Left lung (tissue), 10 donors: Measurements from ENCODE around the gene NDEL1. TPM values are rescaled to one million over a fixed set of nuclear protein-coding genes. Genes with fewer than 3 reads are reported as not detected.

Source experiments
- ATAC-seq: fragments of 200-7000 bp; cut with Tn5 transposase; one replicate; pipeline ENCODE4 v1.9.1; 2020; ENCODE audit warnings: moderate library complexity
- DNase-seq, 4 donors: peaks; one replicate each; pipeline ENCODE4 v3.0.0-alpha.2; 2013 to 2020
- H3K27ac ChIP-seq, 2 donors: fragments of 200-600 bp; sonication (generic) in 1 of 2; one replicate each; pipeline versions ENCODE4 v1.5.0 to v1.8.0; 2020 to 2021
- H3K27me3 ChIP-seq, 2 donors: fragments of 200-600 bp; sonication (generic) in 1 of 2; one replicate each; pipeline versions ENCODE4 v1.5.0 to v1.8.0; 2020 to 2021
- H3K36me3 ChIP-seq, 2 donors: fragments of 200-600 bp; sonication (generic) in 1 of 2; one replicate each; pipeline versions ENCODE4 v1.5.0 to v1.8.0; 2020 to 2021
- H3K4me1 ChIP-seq, 2 donors: fragments of 200-600 bp; one replicate each; pipeline ENCODE4 v1.8.0; 2021
- H3K4me3 ChIP-seq, 2 donors: fragments of 200-600 bp; sonication (generic) in 1 of 2; one replicate each; pipeline versions ENCODE4 v1.5.0 to v1.8.0; 2020 to 2021; ENCODE audit warnings: mild to moderate bottlenecking in 1 of 2
- H3K9me3 ChIP-seq, 2 donors: fragments of 200-600 bp; sonication (generic) in 1 of 2; one replicate each; pipeline versions ENCODE4 v1.5.0 to v1.8.0; 2020 to 2021
- intact Hi-C, 2 donors: fragments of 100-400 bp; cut with DNase I; formaldehyde crosslinking; loops; one replicate each; pipeline versions ENCODE4 v1.11.2 to v1.14.2; 2022
- polyA plus RNA-seq, 6 donors: library from polyadenylated mRNA; unstranded; fragments of 120-200 nt; gene quantifications; one replicate each; pipeline ENCODE4 v1.2.1, GENCODE V29; 2013; ENCODE audit not compliant: insufficient read length in 6 of 6
- total RNA-seq, 2 donors: library from RNA; stranded (reverse); fragmentation: NEBNext Ultra II Directional; extraction: Animal tissue kit (Norgen Biotek cat#: 25700); gene quantifications; one replicate each; pipeline ENCODE4 v1.2.1, GENCODE V29; 2021
- TF ChIP-seq, protein P1 (sequence below), 2 donors: fragments of 200-600 bp; sonication (generic) in 1 of 2; IDR thresholded peaks; one replicate each; pipeline versions ENCODE4 v1.5.0 to v1.8.0; 2021; ENCODE audit warnings: antibody characterized with exemption in 2 of 2
- donor health status: DM: no; HTN: yes; CAD: no.
- donor health status: DM: no; HTN: no; CAD: no.

NDEL1 gene
- total and polyA plus RNA-seq, 8 donors = 57.7 to 84.1 (median 71.0) TPM

DNA sequence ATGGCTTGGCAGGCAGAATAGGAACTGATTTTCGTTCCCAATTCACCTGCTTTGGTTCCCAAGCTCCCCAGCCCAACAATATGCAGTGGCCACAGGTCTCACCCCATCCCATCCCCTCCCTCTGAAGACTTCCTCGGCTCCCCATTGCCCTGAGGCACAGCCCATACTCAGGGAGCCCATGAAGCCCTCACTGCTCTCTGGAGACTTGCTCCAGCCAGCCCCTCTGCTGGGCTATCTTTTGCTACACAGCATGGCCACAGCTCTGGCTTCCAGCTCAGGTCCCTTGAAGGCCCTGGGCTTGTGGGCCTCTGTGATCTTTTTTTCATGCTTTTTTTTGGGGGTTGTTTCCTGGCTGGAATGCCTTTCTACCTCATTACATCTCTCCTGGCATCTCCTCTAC lies 29.5 kb upstream of the NDEL1 start:
- TF ChIP-seq, protein P1, sequence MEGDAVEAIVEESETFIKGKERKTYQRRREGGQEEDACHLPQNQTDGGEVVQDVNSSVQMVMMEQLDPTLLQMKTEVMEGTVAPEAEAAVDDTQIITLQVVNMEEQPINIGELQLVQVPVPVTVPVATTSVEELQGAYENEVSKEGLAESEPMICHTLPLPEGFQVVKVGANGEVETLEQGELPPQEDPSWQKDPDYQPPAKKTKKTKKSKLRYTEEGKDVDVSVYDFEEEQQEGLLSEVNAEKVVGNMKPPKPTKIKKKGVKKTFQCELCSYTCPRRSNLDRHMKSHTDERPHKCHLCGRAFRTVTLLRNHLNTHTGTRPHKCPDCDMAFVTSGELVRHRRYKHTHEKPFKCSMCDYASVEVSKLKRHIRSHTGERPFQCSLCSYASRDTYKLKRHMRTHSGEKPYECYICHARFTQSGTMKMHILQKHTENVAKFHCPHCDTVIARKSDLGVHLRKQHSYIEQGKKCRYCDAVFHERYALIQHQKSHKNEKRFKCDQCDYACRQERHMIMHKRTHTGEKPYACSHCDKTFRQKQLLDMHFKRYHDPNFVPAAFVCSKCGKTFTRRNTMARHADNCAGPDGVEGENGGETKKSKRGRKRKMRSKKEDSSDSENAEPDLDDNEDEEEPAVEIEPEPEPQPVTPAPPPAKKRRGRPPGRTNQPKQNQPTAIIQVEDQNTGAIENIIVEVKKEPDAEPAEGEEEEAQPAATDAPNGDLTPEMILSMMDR (IDR thresholded peaks at IDR 0.05) = no peak
- H3K9me3 ChIP-seq = no peaks in the 10 kb centered on the region
- no peak overlapping the region for H3K27ac ChIP-seq
- intact Hi-C loops = no loop called here
- no peak for DNase-seq
- H3K4me3 ChIP-seq = no peak overlapping the region
- H3K27me3 ChIP-seq = no peaks in the 10 kb centered on the region
- no peaks in the 10 kb centered on the region for H3K36me3 ChIP-seq
- ATAC-seq = no peak
- H3K4me1 ChIP-seq = peaks cover 0 to 12% of the 10 kb centered on the region in 2 donors

DNA sequence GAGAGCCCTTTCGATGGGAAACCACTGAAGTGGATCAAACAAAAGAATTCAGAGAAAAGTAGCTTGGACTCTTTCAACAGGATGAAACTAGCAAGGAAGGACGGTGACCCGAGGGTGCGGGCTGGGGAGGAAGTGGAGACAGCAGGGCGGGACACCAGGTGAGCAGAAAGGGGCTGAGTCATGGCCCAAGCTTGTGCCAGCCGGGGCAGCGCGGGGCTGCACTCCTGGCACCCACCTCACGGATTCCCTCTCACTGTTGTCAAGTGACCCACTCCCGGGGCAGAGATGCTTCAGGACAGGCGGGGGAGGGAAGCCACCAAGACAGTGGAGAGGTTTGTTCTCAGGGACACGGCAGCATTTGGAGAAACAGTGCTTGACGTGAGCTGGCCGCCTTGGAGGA lies 27.3 kb upstream of the NDEL1 start:
- Histone ChIP-seq H3K4me3 (no peak overlapping the region), H3K27ac (no peak overlapping the region), H3K27me3 (no peaks in the 10 kb centered on the region), H3K4me1 (peaks cover 0 to 26% of the 10 kb centered on the region in 2 donors), H3K36me3 (no peaks in the 10 kb centered on the region), H3K9me3 (no peaks in the 10 kb centered on the region)
- peak; percentile 64 for ATAC-seq
- TF ChIP-seq, protein P1 (IDR thresholded peaks at IDR 0.05) = no peak
- intact Hi-C loops = no loop called here
- peak in 1 of 4 donors; percentile 81 for DNase-seq

DNA sequence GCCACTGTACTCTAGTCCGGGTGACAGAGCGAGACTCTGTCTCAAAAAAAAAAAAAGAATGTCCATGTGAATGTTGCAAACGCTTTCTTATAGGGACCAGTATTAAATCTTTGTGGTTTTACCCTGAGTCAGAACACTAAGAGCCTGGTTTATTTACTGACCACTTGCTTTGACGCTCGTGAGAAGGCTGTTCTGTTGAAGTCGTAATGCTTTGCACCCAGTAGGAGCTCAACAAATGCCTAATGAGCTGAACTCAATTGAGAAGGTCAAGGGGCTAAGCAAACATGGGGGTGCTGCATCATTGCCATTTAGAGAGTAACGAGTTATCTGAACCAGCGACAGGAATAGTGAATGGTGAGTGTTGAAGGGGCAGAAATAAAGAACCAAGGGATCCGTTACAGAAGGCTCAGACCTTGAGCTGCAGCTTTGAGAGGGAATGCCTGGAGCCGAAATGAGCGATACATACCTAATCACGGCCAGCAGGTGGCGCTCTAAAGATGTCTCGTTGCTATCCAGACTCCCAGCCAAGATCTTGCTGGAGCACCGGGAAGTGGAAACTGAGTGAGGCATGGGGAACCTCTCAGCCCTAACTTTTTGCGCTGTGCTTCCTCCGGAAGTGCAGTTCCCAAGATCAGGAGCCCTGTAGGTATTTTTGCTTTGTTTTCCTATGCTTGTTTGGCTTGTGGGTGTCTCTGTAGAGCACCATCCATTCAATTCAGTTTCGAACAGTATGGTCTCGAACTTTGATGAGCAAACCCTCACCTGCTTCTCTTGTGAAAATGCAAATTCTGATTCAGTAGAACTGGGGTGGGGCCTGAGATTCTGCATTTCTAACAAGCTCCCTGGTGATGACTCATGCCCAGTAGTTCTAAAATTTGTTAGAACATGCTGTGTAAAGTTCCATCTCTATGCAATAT lies 25.5 kb upstream of the NDEL1 start:
- no peaks in the 10 kb centered on the region for H3K9me3 ChIP-seq
- no peaks in the 10 kb centered on the region for H3K36me3 ChIP-seq
- ATAC-seq (peak; percentile 95), DNase-seq (peak; percentile 85 to 93 (median 91))
- peaks cover 0 to 26% of the 10 kb centered on the region in 2 donors for H3K4me1 ChIP-seq
- intact Hi-C loops = loop anchor here in 1 of 2 donors (10.0 kb wide), 2 partner anchors 335 to 375 kb away; partner anchors contain the start of gene CCDC42
- no peak overlapping the region for H3K27ac ChIP-seq
- TF ChIP-seq, protein P1 (IDR thresholded peaks at IDR 0.05) = peak; percentile 73 to 92
- no peak overlapping the region for H3K4me3 ChIP-seq
- H3K27me3 ChIP-seq = no peaks in the 10 kb centered on the region

DNA sequence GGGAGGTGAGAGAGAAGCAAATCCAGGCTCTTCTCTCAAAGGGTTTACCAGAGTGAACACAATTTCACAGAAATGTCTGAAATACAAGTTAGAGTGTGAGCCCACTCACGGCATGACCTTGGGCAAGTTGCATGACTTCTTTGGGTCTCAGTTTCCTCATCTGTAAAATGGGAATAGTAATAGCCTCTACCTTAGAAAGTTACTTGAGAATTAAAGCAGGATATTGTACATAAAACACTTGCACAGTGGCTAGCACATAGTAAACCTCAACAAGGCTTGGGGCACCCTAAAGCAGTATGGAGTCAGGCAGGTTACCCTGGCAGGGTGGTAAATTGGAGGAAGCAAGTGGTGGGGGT lies 24.8 kb upstream of the NDEL1 start:
- Histone ChIP-seq H3K36me3 (no peaks in the 10 kb centered on the region), H3K4me3 (no peak overlapping the region), H3K27me3 (no peaks in the 10 kb centered on the region), H3K9me3 (no peaks in the 10 kb centered on the region), H3K27ac (no peak overlapping the region), H3K4me1 (peaks cover 0 to 26% of the 10 kb centered on the region in 2 donors)
- DNase-seq (no peak), ATAC-seq (no peak)
- TF ChIP-seq, protein P1 (IDR thresholded peaks at IDR 0.05) = no peak
- intact Hi-C loops = loop anchor here in 1 of 2 donors (10.0 kb wide), 2 partner anchors 334 to 374 kb away; partner anchors contain the start of gene CCDC42

DNA sequence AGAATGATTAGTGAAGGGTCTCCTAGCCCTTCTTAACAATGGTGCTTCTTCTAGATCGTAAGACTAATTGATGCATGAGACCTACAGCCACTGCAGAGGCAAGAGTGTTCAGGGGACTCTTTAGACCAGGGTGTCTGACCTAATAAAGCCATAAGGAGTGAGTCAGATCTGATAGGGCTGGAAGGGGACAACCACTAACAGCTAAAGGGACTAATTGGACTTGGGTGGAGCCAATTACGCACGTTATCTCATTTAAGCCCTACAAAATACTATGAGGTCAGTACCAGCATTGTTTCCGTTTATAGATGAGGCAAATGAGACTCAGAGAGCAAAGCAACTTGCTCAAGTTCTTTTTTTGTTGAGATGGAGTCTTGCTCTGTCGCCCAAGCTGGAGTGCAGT lies 23.6 kb upstream of the NDEL1 start:
- intact Hi-C loops = loop anchor here in 1 of 2 donors (10.0 kb wide), 2 partner anchors 333 to 373 kb away; partner anchors contain the start of gene CCDC42
- ATAC-seq (no peak), DNase-seq (no peak)
- Histone ChIP-seq H3K4me1 (peaks cover 0 to 34% of the 10 kb centered on the region in 2 donors), H3K36me3 (no peaks in the 10 kb centered on the region), H3K4me3 (no peak overlapping the region), H3K27me3 (no peaks in the 10 kb centered on the region), H3K9me3 (no peaks in the 10 kb centered on the region), H3K27ac (peak overlapping the region in 1 of 2 donors; percentile 82)
- TF ChIP-seq, protein P1 (IDR thresholded peaks at IDR 0.05) = no peak
